Stimulated activated CD4-positive, alpha-beta T cell treated with anti-CD3 and anti-CD28 coated beads, Interleukin-15, amount 100 ng/mL, for 48 hours (primary cell): Measurements from ENCODE around the gene LCN15.
"Not testable (repeated sequence)": the region's sequence is repeated elsewhere in the genome, so short reads cannot be mapped to it uniquely, and the experiment has no call there.

Experiments used
- DNase-seq, 2 donors: peaks; one replicate each; pipeline ENCODE4 v3.0.0-alpha.2; 2020; ENCODE audit warnings: low read depth in 2 of 2

Gene LCN15

DNA sequence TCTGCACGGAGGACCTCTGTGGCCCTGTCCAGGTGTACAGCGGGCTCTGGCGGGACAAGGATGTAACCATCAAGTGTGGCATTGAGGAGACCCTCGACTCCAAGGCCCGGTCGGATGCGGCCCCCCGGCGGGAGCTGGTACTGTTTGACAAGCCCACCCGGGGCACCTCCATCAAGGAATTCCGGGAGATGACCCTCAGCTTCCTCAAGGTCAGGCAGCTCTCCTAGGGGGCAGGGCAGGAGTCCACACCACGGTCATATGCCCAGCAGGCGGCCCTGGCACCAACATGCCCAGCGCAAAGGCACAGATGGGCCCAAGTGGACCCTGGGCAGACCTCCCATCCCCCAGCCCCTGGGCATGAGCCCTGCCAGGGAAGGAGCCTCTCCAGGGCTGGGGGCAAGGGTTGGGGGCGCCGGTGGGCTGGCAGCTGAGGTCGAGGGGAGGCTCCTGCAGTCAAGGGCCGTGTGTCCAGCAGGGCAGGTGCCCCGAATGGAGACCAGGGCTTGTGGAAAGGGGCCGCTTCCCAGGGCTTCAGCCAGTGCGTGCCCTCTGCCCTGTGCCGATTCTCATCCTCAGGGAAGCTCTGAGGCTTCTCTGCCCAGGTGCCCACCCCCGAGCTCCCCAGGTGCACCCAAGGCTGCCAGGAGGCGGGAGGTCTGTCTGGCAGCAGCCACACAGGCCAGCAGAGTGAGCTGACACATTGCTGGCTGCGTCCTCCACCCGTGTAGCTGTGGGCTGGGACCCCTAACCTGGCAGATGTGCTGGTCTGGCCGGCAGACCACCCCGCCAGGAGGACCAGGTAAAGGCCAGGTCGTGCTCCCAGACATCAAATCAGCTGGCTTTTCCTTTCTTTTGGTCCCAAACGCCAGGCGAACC lies 42.0 kb downstream of the LCN15 start:
- no peak for DNase-seq

DNA sequence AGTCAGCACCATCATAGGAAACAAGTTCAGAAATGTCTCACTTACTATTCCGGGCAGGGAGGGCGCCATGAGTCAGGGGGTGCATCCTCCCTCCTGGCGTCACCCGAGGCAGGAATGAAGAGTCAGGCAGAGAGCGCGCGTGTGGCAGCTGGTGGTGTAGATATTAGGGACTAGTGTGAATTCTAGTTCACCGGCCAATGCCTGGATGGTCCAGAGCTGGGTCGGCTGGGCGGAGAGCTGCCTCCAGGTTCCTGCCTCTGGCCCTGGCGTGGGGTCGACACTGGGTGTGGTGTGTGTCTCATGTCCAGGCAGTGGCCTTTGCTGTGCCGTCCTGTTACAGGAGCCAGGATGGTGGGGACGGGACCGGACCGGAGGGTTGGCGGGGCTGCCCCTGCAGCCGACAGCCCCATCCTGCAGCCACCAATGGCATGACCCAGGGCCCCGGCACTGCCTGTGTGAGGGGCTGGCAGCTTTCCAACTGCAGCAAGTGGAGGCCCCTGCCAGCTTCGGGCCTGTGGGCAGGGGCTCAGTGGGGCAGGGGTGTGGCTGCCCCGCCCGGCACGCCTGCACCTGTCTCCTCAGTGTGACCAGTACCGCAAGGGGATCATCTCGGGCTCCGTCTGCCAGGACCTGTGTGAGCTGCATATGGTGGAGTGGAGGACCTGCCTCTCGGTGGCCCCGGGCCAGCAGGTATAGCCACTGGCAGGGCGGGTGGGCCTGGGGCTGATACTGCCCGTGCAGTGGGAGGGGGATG lies 42.8 kb downstream of the LCN15 start:
- DNase-seq = no peak

- DNase-seq = no peak
Measured at GRCh38 chr9:136720898-136721338, 43.4 kb downstream of the LCN15 start.

- DNase-seq = no peak
Measured at GRCh38 chr9:136720251-136720897, 43.9 kb downstream of the LCN15 start.

DNA sequence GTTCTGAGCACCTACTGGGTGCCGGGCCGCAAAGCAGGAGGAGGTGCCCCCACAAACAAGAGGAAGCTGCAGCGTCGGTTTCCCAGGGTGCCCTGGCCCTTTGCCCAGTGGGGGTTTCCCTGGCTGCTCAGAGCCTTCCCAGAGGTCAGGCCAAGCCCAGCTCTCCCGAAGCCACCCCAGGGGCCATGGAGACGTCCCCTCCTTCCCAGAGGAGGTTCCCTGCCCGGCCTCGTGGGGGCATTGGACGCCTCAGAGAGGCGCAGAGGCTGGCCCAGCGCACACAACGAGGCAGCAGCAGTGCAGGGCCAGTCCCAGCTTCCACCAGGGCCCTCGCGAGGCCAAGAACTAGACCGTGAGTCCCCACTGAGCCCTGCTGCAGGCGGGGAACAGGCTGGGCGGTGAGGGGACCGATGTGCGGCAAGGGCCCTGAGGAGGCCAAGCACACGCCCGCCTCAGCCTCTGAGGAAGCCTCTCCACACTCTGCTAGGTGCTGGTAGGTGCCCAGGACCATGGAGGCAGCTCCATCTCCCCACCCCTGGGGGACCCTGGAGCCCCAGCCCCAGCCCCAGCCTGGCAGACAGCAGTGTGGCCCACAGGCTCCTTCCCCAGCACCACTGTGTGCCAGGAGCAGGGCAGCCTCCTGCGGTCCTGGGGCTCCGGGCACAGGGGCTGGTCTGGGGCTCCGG lies 45.0 kb downstream of the LCN15 start:
- DNase-seq = no peak

GRCh38 chr9:136718345-136719194 lies 45.7 kb downstream of the LCN15 start:
- DNase-seq = no peak

DNA sequence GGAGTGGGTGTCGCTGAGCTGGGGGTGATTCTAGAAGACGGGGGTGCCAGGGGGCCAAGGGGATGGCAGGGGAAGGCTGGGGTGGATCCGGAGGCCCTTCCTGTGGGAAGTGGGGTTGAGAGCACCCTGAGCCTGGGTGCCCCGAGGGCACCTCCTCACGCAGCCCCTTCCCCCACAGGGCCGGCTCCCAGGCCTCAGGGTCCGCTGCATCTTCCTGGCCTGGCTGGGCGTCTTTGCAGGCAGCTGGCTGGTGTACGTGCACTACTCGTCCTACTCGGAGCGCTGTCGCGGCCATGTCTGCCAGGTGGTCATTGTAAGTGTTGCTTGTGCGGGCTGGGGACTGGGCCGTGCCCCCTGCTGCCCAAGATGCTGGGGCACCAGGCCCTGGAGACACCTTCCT lies 46.9 kb downstream of the LCN15 start:
- DNase-seq = no peak

GRCh38 chr9:136714893-136715274 lies 49.4 kb downstream of the LCN15 start:
- DNase-seq = no peak

GRCh38 chr9:136714096-136714892 lies 50.0 kb downstream of the LCN15 start:
- no peak for DNase-seq

GRCh38 chr9:136713550-136713949 lies 50.8 kb downstream of the LCN15 start:
- DNase-seq = no peak

GRCh38 chr9:136712690-136713544 lies 51.4 kb downstream of the LCN15 start:
- no peak for DNase-seq

DNA sequence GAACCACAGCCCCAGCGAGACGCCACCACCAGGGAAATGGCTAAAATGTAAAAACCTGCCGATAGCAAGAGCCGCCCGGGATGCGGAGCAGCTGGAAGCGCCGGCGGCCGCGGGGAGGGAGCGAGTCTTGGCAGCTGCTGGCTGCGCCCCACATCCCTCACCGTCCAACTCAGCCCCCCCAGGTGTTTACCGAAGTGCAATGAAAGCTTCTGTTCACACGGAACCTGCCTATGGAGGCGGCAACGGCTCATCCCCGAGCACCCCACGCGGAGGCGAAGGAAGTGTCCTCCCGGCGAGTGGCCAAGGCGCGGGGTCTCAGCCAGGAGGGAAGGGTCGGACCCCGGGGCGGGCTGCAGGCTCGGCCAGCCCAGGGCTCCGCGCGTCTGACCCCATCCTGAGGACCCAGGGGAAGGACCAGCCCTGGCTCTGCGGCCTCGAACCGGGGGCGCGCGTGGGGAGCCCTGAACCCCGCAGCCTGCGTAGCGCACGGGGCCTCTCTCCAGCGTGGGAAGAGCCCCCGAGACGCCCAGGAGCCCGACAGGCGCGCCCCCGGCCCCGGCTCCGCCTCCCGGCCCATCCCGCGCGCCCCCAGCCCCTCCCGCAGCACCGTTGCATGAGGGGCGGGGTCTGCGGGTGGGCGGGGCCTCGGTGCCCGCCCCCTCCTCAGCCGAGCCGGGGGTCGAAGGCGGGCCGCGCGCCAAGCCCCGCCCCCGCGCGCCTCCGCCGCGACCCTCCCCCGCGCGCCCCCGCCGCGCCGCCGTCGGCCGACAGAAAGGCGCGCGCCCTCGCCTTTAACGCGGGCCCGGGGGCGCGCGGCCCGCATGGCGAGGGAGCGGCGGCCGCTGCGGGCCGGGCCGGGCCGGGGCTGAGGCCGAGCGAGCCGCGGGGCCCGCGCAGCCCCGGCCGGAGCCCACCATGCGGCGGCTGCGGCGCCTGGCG lies 52.3 kb downstream of the LCN15 start, which contains the start of gene DIPK1B:
Gene DIPK1B (plus strand): TSS at position 822 of the 939 bp plus-strand sequence. CDS start 94 bp downstream, at position 916.
- no peak for DNase-seq

DNA sequence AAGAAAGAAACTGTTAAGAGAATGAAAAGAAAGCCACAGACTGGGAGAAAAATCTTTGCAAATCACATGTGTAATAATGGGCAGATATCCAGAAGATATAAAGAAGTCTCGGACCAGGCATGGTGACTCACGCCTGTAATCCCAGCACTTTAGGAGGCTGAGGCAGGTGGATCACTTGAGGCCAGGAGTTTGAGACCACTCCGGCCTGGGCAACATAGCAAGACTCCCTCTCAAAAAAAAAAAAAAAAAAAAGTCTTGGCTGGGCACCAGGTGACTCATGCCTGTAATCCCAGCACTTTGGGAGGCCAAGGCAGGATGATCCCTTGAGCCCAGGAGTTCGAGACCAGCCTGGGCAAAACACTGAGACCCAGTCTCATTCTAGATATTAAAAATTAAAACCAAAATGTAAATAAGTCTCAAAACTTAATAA lies 53.1 kb downstream of the LCN15 start:
- DNase-seq = not testable (repeated sequence)

DNA sequence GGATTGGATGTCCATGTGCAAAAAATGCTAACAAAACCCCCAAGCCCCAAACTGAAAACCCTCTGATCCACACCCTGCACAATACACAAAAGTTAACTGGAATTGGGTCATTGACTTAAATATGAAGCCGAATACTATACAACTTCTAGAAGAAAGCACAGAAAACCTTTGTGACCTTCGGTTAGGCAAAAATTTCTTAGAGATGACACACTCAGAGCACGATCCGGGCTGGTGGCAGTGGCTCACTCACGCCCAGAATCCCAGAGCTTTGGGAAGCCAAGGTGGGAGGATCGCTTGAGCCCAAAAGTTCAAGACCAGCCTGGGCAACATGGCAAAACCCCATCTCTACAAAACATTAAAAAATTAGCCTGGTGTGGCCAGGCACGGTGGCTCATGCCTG lies 53.8 kb downstream of the LCN15 start:
- no peak for DNase-seq
